Activated T-helper 1 cell treated with Interleukin-2 at 50 U/mL for 16 hours (primary cell): Measurements from ENCODE around the gene TMCC3.
"Not testable (repeated sequence)": the region's sequence is repeated elsewhere in the genome, so short reads cannot be mapped to it uniquely, and the experiment has no call there.

ENCODE experiments used
- DNase-seq: peaks from one replicate; pipeline ENCODE4 v3.0.0-alpha.2; 2020; ENCODE audit warnings: low read depth

TMCC3 gene

DNA sequence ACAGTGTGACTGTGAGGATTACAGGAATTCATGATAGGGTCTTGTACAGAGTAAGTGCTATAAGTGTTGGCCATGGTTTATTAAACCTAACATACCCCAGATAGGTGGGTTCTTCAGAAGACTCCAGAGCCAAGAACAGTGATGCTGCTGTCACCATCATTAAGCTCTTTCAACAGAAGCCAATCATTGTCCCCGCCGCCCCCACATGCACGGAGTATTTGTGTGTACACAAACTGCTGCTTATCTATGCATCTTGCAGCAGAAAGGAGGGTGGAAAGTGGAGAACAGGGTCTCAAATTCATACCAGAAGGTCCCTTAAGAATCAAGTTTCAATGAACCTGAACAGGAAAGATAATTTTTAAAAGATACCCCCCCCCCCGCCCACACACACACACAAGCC is 51.2 kb downstream of the TMCC3 start:
- no peak for DNase-seq

DNA sequence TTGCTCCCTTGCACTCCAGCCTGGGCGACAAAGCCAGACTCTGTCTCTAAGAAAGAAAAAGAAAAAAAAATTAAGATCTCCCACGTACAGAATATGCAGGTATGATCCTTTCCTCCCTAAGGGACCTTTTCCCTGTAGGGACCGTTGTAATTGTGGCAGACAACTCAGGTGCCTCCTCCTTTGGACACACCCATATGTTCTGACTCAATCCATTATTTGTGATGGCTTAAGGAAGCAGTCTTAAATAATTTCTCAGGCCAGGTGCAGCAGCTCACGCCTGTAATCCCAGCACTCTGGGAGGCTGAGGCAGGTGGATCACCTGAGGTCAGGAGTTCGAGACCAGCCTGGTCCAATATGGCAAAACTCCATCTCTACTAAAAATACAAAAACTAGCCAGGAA is 53.1 kb downstream of the TMCC3 start:
- DNase-seq = no peak

DNA sequence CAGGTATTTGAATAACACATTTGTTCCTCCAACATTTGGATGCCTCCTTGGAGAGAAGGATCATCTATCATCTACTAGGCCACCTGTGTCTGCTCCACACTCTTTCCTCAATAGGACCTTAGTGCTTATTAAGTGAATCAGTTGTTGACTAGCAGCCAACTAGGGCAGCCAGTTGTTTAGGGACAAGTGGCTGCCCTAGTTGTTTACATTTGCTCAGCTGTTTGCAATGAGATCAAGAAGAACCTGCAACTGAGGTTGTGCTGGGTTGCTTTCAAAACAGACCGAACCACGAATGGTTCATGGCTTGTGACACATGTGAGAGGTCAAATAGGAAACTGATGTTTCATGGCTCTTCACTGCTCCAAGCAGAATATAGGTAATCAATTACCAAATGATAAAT is 53.8 kb downstream of the TMCC3 start:
- no peak for DNase-seq

DNA sequence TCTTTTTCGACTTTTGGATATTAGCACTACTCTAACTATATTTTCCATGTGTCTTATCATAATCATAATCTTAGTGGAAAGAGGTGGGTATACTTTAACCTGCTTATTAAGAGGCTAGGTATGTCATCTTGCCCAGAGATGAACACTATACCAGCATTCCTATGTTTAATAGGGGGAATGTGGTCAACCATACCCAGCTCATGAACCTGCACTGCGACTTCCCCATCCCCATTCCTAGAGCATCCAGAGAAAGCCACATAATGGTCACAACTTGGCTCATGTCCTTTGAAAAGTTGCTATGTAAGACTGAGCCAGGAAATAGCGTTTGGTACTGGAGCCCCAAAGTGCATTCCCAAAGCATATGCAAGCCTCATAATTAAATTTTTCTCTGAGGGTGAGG is 55.2 kb downstream of the TMCC3 start:
- no peak for DNase-seq

DNA sequence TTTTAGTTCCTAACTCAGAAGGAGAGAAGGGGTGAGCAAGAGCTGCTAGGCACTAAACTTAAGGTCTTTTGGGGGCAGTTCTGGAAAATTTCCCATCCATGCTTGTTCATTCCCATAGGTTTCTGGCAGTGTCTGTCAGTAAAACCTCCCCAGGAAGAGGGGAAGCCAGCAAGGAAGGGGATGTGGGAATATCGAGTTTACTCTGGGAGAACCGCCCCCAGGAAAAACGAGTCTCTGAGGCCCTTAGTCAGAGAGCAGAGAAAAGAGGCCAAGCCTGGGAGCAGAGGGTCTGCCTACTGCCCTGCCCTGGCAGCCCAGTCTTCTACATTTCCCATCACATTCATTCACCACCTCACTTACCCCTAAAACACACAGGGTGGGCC is 55.9 kb downstream of the TMCC3 start:
- no peak for DNase-seq

DNA sequence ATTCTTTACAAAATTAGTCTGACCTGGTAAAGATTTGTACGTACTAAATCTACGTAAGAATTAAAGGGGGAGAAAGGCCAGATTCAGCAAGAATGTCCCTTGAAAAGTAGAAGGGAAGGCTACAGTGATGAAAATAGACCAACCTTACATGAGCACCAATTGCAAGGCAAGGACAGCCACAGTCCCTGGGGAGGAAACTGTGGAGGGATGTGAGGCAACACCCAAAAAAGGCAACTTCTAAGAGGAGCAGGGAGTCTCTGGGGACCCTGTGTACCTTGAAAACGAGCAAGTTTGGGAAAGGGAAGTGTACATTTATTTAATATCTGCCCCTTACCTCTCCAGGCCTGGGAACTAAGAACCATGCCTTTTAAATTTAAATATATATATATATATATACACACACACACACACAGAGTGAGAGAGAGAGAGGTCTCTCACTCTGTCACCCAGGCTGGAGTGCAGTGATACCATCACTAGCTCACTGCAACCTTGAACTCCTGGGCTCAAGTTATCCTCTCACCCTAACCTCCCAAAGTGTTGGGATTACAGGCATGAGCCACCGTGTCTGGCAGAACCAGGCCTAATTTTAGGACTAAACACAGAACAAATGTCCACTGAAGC is 56.4 kb downstream of the TMCC3 start:
- DNase-seq = no peak

DNA sequence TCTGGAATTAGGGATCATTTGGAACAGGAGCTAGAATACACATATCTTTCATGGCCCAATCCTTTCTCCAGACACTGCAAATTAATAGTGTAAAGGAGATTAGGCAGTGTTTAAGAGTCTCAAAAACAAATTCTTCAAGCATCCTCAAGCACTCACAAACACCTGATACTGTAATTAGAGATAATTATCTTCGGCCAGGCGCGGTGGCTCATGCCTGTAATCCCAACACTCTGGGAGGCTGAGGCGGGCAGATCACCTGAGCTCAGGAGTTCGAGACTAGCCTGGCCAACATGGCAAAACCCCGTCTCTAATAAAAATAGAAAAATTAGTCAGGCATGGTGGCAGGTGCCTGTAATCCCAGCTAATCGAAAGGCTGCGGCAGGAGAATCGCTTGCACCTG is 57.6 kb downstream of the TMCC3 start:
- DNase-seq = not testable (repeated sequence)

DNA sequence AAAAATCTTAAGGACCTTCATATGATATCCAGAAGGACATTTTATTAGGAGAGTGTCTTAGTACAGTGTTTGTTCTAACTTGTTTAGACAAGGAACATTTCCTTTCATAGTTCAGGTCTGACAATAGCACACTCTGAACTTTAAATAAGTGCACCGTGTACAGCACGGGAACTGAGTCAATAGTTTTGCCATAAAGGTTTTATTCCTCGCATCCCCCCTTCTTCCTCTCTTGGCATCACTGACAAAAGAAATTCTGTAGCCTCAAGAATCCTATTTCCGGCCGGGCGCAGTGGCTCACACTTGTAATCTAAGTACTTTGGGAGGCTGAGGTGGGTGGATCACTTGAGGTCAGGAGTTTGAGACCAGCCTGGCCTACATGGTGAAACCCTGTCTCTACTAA is 58.3 kb downstream of the TMCC3 start:
- DNase-seq = no peak

DNA sequence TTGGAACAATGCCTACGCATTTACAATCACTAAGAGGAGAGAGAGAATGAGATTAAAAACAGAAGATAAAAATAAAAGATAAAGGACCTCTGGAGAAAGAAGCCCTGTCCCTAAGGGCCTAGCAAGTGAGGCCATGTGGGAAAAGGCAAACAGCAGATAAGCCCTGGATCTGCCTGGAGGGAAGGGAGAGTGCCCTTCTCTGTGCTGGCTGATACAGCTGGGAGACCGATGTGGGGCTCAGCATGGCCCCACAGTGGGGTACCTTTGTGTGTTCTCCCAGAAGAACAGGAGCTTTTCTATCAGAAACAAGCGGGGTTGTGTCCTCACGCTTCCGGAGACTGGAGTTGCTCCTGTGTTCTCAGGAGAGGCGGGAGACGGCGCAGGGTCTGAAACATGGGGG is 59.9 kb downstream of the TMCC3 start:
- DNase-seq = no peak

DNA sequence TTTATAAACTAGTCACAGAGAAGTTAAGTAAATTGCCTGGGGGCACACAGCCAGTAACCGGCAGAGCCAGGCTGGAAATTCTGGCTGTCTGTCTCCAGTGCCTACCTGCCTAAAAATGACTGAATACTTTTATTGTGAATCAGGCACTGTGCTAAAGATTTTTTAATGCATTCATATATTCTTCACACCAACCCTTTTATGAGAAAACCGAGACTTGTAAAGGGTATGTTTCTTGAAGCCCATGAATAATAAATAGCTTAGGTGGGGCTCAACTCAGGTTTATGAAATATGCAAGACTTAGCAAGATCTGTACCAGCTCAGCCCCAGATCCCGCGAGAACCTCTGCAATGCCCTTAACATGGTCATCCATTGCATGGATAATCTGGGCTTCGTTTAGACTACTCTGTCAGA is 60.8 kb downstream of the TMCC3 start:
- no peak for DNase-seq

DNA sequence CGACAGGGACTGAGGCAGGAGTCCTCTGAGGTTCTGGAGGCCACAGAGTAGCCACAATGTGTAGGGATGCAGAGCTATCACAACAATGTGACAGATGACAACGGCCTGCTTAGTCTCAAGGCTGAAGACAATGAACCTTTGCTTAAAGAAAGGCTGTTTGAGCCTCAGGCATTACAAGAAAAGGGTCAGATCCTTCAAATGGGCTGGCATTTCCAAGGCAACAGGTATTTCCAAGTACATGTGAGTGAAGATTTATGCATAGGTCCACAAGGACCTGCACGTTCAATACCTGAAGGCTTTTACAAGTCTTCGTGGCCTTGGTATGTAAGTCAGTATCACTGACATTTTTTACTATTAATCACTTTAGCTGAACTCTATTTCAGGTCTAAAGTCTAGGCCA is 62.0 kb downstream of the TMCC3 start:
- DNase-seq = no peak

DNA sequence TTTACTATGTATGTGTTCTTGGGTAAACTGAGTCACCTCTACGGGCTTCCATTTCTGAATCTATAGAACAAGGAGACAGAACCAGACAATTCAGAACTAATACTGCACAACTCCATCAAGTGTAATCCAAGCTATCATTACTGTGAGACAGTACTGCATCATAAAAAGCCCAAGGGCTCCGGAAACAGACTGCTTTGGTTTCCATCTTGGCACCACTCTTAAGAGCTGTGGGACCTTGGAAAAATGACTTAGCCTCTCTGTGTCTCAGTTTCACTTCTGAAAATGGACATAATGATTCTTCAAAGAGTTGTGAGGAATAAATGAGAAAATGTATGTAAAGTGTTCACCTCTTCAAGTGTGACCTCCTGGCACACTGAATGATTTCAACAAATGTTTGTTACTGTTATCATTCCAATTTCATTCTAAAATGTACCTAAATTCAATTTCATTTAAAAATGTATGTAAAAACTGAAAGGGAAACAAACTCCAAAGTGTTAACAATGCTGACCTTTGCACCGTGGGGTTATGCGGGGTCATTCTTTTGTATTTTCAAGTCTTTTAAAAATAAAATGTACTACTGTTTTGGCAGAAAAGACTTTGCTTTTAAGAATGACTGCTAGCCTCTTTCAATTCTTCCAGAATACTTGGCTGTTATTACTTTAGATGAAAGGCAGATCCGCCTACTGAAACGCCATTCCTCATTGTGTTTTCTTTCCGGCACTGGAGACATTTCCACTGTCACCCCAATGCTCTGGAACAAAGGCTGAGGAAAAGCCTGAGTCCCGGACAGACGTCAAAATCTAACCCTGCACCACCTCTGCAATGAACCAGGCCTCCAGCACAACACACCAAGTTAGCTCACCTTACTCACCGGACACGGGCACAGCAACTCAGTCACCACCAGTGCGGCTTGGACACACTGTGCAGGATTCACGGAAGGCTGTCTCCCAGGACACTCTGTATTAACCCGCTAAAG is 62.8 kb downstream of the TMCC3 start:
- no peak for DNase-seq

DNA sequence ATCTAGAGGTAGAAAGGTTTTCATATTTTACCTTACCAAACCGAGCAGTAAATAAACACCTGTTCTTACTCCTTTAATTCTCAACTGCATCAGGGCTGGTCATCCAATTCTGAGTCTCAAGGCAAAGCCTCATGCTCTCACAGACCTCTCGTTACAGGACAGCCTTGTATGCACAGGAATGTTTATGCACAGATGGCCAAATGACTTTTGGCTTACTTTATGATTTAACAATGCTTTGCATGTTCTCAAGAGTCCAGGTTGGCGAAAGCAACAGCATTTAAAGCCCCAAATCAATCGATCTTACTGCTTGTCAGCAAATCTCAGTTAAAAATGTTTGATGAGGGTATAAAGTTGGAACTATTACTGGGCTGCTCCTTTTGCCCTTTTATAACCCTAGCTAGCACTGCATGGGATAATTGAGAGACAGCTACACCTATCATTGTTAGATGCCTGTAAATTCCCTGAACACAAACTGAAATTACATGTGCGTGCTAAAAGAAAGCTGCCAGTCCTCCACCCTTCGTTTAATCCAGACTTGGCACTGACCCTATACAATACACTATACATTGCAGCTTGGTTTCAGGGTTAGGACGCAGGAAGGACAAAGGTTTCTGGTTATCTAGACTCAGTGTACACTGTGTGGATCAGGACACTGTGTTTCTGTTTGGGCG is 63.6 kb downstream of the TMCC3 start:
- no peak for DNase-seq

DNA sequence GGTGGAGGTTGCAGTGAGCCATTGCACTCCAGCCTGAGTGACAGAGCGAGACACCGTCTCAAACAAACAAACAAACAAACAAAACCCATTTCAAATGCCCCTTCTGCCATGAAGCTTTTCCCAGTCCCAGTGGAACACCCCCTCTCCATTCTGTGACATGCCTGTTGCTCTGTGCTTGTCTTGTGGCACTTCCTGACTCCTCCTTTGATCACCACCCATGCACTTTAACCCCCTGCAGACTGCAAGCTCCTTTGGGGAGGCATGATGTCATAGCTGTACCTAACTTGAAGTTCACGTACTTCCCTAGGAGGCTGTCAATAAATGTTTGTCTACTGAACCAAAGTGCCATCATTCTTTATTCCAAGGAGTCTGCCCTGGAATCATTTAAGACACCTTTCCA is 64.7 kb downstream of the TMCC3 start:
- DNase-seq = no peak

DNA sequence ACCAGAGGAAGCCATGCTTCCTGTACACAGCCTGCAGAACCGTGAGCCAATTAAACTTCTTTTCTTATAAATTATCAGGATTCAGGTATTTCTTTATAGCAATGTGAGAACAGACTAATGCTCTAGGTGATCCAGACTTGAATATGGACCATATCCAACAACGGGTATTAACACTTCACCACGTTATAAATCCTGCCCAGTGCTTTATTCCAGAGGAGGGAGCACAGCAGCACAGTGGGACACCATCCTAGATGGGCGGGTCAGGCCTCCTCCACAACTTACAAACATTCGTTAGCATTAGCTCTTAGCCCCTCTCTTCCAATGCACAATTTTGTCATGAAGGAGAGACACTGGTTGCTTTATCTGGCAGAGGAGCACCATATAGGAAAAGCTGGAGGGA is 66.0 kb downstream of the TMCC3 start:
- DNase-seq = no peak

DNA sequence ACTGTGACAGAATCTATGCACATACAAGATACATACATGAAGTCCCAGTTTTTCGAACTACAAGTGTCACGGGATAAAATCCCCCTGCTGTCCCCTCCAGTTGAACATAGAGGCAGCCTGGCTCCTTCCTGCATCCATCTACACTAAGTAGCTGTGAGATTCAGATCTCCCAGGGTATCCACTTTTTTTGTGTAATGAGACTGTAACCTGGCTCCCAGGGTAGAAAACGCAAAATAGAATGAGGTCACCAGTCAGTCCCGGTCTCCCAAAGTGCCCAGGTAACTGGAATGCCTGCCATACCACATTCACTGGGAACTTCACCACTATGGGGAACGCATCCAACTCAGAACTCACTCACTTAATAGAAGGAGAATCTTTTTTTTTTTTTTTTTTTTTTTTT is 67.8 kb downstream of the TMCC3 start:
- no peak for DNase-seq

DNA sequence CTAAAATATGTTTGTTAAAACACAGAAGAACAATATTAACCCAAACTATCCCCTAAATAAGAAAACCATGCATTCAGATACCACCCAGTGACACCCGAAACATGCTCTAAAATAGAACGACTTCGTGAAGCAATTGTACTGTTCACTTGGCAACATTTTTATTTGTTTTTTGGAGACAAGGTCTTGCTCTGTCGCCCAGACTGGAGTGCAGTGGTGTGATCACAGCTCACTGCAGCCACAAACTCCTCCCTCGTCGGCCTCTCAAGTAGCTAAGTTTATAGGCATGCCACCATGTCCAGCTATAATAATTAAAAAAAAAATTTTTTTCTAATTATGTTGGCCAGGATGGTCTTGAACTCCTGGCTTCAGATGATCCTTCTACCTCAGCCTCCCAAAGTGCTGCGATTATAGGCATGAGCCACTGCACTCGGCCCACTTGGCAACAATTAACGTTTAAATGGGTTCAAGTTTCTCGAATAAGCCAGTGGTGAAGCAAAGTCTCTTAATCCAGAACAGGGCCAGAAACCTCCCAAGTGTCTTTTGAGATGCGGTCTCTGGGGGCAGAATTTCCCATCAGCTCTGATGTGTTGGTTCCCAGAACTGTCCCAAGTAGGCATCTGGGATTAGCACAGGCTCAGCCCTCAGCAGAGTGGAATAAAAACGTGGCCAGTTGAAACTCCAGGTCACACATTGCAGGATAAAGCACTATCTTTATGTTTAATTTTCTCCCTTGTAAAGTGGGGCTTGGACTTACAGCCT is 74.5 kb downstream of the TMCC3 start:
- no peak for DNase-seq

DNA sequence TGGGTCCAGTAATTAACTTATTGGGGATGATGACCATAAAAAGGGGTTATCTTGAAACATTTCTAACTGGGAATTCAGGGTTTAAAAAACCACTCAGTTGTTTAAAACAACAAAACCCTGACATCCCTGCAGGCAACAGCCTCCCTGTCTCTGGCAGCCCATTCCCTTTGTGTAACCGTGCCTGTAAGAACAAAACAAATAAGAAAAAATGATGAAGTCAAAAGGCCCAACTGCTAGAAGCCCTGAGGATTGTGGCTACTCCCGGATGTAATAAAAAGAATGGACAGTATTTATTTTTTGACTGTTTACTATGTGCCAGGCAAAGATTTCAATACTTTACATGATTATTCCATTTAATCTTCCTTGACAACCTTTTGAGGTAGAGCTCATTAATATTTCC is 75.3 kb downstream of the TMCC3 start:
- DNase-seq = no peak

DNA sequence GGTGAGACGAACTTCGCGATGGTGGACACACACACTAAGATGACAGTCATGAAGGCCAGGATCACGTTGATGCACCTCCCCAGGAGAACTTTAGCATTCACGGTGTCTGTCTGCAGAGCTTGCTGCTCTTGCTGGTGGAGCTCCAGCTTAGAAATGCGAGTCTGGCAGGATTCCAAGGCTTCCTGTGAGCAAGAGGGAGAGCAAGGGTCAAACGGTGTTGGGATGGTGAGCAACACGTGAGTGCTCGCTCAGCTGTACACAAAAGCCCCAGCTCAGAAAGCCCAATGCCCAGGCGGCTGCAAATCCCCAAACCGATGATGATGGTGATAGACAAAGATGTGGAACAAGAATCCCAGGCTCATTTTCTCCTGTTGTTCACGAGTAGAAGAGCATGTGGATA is 78.8 kb downstream of the TMCC3 start:
- DNase-seq = no peak

DNA sequence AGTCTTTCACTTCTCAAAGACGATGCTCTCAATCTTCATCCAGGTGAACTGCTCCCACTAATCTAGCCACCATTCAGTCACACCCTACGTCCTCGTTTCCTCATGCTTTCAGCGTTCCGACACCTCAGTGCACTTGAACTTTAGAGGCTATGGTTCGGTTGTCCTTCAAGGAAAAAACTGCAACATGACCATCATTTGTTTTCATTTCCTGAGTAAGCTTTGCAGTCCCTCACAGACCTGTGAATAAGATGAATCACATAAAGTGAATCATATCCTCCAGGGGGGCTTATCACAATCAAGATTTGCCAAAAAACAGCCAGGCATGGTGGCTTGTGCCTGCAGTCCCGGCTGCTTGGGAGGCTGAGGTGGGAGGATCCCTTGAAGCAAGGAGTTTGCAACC is 80.2 kb downstream of the TMCC3 start:
- DNase-seq = no peak

DNA sequence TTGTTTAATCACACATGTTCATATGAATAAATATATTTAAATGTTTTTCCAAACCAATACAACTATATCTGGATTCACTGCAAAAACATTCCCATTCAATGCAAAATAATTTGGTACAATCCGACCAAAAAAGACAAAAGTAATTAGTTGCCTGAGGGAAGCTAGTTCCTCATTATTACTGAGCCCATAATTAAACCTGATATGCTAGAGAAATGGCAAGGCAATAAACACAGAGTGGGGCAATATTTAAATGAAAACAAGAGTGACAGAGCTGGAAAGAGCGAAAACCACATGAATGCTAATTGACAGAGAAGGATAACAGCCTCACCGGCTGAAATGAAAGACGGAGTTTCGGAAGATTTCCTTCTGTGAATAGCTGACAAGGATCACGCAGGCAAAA is 82.6 kb downstream of the TMCC3 start:
- DNase-seq = no peak

DNA sequence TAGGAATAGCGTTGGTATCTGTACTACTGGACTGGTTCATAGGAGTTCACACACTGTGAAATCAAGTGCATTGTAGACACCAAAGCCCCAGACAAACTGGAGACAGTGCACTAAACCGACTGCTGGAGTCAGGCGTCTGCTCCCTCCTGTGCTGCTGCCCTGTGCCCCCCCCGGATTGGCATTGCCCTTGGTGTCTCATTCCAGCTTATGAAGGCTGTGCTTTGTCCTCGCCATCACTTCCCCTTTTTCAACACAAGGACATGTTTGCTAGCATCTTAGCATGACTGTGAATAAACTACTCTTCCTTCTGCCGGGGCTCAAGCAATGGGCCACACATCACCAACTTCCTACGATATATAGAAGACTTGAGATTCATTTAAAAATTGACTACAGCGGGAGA is 84.0 kb downstream of the TMCC3 start:
- no peak for DNase-seq
